SJSA1 (cell line): ENCODE measurements around the gene PTMS. TPM values are rescaled to one million over a fixed set of nuclear protein-coding genes. Genes with fewer than 3 reads are reported as not detected.

ENCODE experiments used
- DNase-seq, 2 experiments: peaks; one replicate each; pipeline ENCODE4 v3.0.0-alpha.2; 2015 to 2020; ENCODE audit warnings: low spot score in 2 of 2, low read depth in 1 of 2
- H3K27ac ChIP-seq: fragments of 250-450 bp; sonication (Bioruptor Pico); 2 replicates; pipeline ENCODE4 v1.5.1; 2020; ENCODE audit warnings: mild to moderate bottlenecking, moderate library complexity
- H3K27me3 ChIP-seq: fragments of 250-450 bp; sonication (Bioruptor Pico); replicated peaks from 2 replicates; pipeline ENCODE4 v1.5.1; 2020; ENCODE audit warnings: mild to moderate bottlenecking, moderate library complexity
- H3K36me3 ChIP-seq: fragments of 250-450 bp; sonication (Bioruptor Pico); 2 replicates; pipeline ENCODE4 v1.5.1; 2020; ENCODE audit warnings: mild to moderate bottlenecking
- H3K4me1 ChIP-seq: fragments of 250-450 bp; sonication (Bioruptor Pico); replicated peaks from 2 replicates; pipeline ENCODE4 v1.6.1; 2021; ENCODE audit warnings: mild to moderate bottlenecking
- H3K4me3 ChIP-seq: fragments of 250-450 bp; sonication (Bioruptor Pico); 2 replicates; pipeline ENCODE4 v1.5.1; 2020; ENCODE audit warnings: mild to moderate bottlenecking
- H3K9me3 ChIP-seq: fragments of 250-450 bp; sonication (Bioruptor Pico); replicated peaks from 2 replicates; pipeline ENCODE4 v1.5.1; 2020; ENCODE audit warnings: mild to moderate bottlenecking
- total RNA-seq: library from RNA; depleted of rRNA; stranded (reverse); fragments of >200 nt; shearing (Covaris generic); gene quantifications from 2 replicates; pipeline ENCODE4 v1.2.3, GENCODE V29; 2014

Gene PTMS
- total RNA-seq, 1 experiment from 2014 or later = 243 TPM

DNA sequence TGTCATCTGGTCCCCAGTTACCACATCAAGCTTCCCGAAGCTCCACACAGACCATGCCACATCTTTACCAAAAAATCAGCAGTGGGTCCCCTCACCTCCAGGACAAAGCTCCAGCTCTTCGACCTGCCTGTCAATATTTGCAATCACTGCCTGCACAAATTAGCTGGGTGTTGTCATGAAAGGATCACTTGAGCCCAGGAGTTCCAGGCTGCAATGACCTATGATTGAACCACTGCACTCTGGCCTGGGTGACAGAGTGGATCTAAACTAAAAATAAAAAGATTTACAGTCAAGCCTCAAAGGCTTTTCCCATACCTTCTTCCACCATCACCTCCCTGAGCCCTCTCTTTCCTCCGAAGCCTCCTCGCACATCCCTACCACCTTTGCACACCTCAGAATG lies 30.4 kb downstream of the PTMS start:
- Histone ChIP-seq H3K9me3 (no peaks in the 10 kb centered on the region), H3K4me3 (no peak overlapping the region), H3K4me1 (no peaks in the 10 kb centered on the region), H3K27ac (no peak overlapping the region), H3K27me3 (0 out of 2 replicates have a peak, but pooled peaks cover 6% of the 10 kb centered on the region), H3K36me3 (no peaks in the 10 kb centered on the region)
- DNase-seq = no peak

- Histone ChIP-seq H3K27me3 (0 out of 2 replicates have a peak, but pooled peaks cover 3% of the 10 kb centered on the region), H3K36me3 (no peaks in the 10 kb centered on the region), H3K4me3 (no peak overlapping the region), H3K27ac (no peak overlapping the region), H3K9me3 (peaks cover under 1% of the 10 kb centered on the region; the same call in 1 of the 2 replicates), H3K4me1 (no peaks in the 10 kb centered on the region)
- DNase-seq = no peak
Observed at GRCh38 chr12:6799147-6799546, 33.0 kb downstream of the PTMS start.

- Histone ChIP-seq H3K9me3 (peaks cover 6% of the 10 kb centered on the region; the same call in 1 of the 2 replicates), H3K27me3 (peaks cover 7% of the 10 kb centered on the region), H3K36me3 (no peaks in the 10 kb centered on the region), H3K4me1 (no peaks in the 10 kb centered on the region), H3K27ac (no peak overlapping the region), H3K4me3 (no peak overlapping the region)
- DNase-seq = no peak
Observed at GRCh38 chr12:6807170-6807569, 41.0 kb downstream of the PTMS start.

DNA sequence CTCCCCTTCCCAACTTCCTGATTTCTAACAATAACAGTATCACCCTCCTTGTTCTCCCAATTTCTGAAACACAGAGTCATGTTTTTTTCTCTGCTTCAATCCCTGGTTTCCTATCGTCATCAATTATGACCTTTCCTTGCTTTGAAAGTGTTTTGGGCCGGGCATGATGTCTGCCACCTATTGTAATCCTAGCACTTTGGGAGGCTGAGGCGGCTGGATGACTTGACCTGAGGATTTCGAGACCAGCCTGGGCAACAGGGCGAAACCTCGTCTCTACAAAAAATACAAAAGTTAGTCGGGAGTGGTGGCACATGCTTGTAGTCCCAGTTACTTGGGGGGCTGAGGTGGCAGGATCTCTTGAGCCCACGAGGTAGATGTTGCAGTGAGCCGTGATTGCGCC lies 42.9 kb downstream of the PTMS start:
- no peak overlapping the region for H3K27ac ChIP-seq
- no peaks in the 10 kb centered on the region for H3K36me3 ChIP-seq
- peaks cover 6% of the 10 kb centered on the region; the same call in 1 of the 2 replicates for H3K9me3 ChIP-seq
- DNase-seq = no peak
- no peaks in the 10 kb centered on the region for H3K4me1 ChIP-seq
- no peak overlapping the region for H3K4me3 ChIP-seq
- peaks cover 20% of the 10 kb centered on the region for H3K27me3 ChIP-seq

- DNase-seq = no peak
- Histone ChIP-seq H3K36me3 (no peaks in the 10 kb centered on the region), H3K9me3 (no peaks in the 10 kb centered on the region), H3K4me3 (no peak overlapping the region), H3K4me1 (no peaks in the 10 kb centered on the region), H3K27ac (no peak overlapping the region), H3K27me3 (peaks cover 26% of the 10 kb centered on the region)
Observed at GRCh38 chr12:6810758-6811157, 44.6 kb downstream of the PTMS start.

DNA sequence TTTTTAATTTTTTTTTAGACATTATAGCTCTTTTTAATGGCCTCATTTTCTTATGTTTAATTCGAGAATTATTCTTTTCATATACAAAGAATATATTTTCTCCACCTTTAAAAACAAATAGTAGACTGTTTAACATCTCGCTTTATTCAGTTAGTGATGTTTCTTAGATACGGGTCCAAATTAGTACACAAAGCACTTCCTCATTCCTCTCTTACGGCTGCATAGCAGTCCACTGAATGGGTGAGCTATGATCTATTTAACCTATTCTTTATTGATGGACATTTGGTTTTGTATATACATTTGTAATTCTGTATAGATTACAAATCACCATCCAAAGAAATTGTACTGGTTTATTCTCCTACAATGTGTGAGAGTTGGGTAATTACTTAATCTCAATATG lies 47.2 kb downstream of the PTMS start:
- Histone ChIP-seq H3K27me3 (peaks cover 26% of the 10 kb centered on the region), H3K27ac (no peak overlapping the region), H3K9me3 (no peaks in the 10 kb centered on the region), H3K4me3 (no peak overlapping the region), H3K4me1 (no peaks in the 10 kb centered on the region), H3K36me3 (no peaks in the 10 kb centered on the region)
- no peak for DNase-seq

- DNase-seq = no peak
- Histone ChIP-seq H3K4me1 (no peaks in the 10 kb centered on the region), H3K36me3 (no peaks in the 10 kb centered on the region), H3K27me3 (peaks cover 43% of the 10 kb centered on the region), H3K9me3 (no peaks in the 10 kb centered on the region), H3K27ac (no peak overlapping the region), H3K4me3 (no peak overlapping the region)
Observed at GRCh38 chr12:6816598-6816997, 50.4 kb downstream of the PTMS start.

- H3K36me3 ChIP-seq = no peaks in the 10 kb centered on the region
- no peak overlapping the region for H3K27ac ChIP-seq
- no peak for DNase-seq
- no peak overlapping the region for H3K4me3 ChIP-seq
- H3K9me3 ChIP-seq = no peaks in the 10 kb centered on the region
- peaks cover 48% of the 10 kb centered on the region for H3K27me3 ChIP-seq
- no peaks in the 10 kb centered on the region for H3K4me1 ChIP-seq
Observed at GRCh38 chr12:6817098-6817497, 50.9 kb downstream of the PTMS start.

DNA sequence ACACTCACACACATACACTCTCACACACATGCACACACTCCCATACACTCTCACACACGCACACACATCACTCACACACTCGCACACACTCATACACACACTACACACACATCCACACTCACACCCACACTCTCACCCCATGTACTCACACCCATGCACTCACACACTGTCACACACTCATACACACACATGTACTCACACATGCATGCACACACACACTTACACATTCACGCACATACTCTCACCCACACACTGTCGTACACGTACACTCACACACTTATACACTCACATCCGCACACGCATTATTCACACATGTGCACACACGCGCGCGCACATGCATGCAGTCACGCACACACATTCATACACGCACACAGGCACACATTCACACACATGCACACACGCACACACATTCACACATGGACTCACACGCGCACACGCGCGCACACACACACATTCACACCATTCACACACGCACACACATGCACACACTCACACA lies 51.5 kb downstream of the PTMS start:
- no peaks in the 10 kb centered on the region for H3K4me1 ChIP-seq
- no peak overlapping the region for H3K27ac ChIP-seq
- DNase-seq = no peak
- H3K4me3 ChIP-seq = no peak overlapping the region
- peaks cover 53% of the 10 kb centered on the region for H3K27me3 ChIP-seq
- H3K36me3 ChIP-seq = no peaks in the 10 kb centered on the region
- H3K9me3 ChIP-seq = no peaks in the 10 kb centered on the region

DNA sequence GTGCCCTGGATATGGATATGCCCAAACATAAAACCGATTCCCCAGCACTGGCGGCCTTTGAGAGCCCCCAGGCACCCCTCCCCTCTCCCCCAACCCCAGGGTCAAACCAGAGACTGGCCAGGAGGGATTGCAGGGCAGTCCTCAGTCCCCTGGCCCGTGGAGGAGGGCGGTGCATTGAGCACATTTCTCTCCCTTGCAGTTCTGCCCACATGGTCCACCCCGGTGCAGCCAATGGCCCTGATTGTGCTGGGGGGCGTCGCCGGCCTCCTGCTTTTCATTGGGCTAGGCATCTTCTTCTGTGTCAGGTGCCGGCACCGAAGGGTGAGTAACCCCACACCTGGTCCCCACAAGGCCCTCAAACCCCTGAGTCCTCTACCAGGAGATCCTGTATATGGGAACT lies 52.1 kb downstream of the PTMS start:
- Histone ChIP-seq H3K4me1 (no peaks in the 10 kb centered on the region), H3K9me3 (no peaks in the 10 kb centered on the region), H3K27ac (no peak overlapping the region), H3K27me3 (peaks cover 53% of the 10 kb centered on the region), H3K36me3 (no peaks in the 10 kb centered on the region), H3K4me3 (no peak overlapping the region)
- no peak for DNase-seq

DNA sequence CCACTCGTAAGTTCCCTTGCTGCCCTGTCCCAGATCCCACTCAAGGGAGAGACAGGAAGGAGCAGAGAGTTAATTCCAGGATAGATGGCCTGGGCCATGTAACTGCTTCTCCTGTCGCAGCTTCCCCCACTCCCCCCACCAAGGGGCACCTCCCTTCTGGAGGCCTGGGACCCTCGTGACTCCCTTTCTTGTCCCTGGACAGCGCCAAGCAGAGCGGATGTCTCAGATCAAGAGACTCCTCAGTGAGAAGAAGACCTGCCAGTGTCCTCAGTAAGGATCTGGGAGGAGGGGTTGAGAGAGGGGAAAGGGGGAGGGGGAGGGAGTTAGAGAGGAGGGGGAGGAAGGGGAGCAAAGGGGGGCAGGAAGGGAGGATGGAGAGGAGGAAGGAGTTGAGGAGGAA lies 52.5 kb downstream of the PTMS start:
- Histone ChIP-seq H3K4me3 (no peak overlapping the region), H3K27me3 (peaks cover 53% of the 10 kb centered on the region), H3K27ac (no peak overlapping the region), H3K9me3 (no peaks in the 10 kb centered on the region), H3K4me1 (no peaks in the 10 kb centered on the region), H3K36me3 (no peaks in the 10 kb centered on the region)
- DNase-seq = no peak

GRCh38 chr12:6819106-6820030 lies 53.2 kb downstream of the PTMS start:
- no peak overlapping the region for H3K4me3 ChIP-seq
- no peak for DNase-seq
- peaks cover 51% of the 10 kb centered on the region for H3K27me3 ChIP-seq
- H3K27ac ChIP-seq = no peak overlapping the region
- no peaks in the 10 kb centered on the region for H3K36me3 ChIP-seq
- H3K9me3 ChIP-seq = no peaks in the 10 kb centered on the region
- no peaks in the 10 kb centered on the region for H3K4me1 ChIP-seq

DNA sequence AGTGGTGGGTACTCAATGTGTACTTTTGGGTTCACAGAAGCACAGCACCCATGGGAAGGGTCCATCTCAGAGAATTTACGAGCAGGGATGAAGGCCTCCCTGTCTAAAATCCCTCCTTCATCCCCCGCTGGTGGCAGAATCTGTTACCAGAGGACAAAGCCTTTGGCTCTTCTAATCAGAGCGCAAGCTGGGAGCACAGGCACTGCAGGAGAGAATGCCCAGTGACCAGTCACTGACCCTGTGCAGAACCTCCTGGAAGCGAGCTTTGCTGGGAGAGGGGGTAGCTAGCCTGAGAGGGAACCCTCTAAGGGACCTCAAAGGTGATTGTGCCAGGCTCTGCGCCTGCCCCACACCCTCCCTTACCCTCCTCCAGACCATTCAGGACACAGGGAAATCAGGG lies 54.0 kb downstream of the PTMS start:
- no peaks in the 10 kb centered on the region for H3K36me3 ChIP-seq
- H3K27me3 ChIP-seq = peaks cover 51% of the 10 kb centered on the region
- no peak for DNase-seq
- no peak overlapping the region for H3K4me3 ChIP-seq
- H3K27ac ChIP-seq = no peak overlapping the region
- H3K4me1 ChIP-seq = no peaks in the 10 kb centered on the region
- no peaks in the 10 kb centered on the region for H3K9me3 ChIP-seq
